Panc1 (cell line): ENCODE data around the gene DNER. TPM values are rescaled to one million over a fixed set of nuclear protein-coding genes. Genes with fewer than 3 reads are reported as not detected.

Experiments
- ATAC-seq: fragments of 200-7000 bp; cut with Tn5 transposase; 2 replicates; pipeline ENCODE4 v1.9.1; 2020; ENCODE audit warnings: mild to moderate bottlenecking, moderate library complexity
- BruUV-seq: library from RNA; stranded (reverse); fragments of 400-500 nt; replicated peaks from 2 replicates; lab custom pipeline; 2021; lab: Mats Ljungman, UMichigan
- CTCF ChIA-PET: fragments of 300-600 bp; sonication (Branson Sonifier 250); formaldehyde crosslinking; loops from one replicate; lab custom pipeline; 2022; ENCODE audit warnings: antibody characterized with exemption; lab: Charles Lee
- POLR2A ChIA-PET: fragments of 300-600 bp; sonication (Branson Sonifier 250); formaldehyde crosslinking; loops from one replicate; lab custom pipeline; 2022; ENCODE audit warnings: antibody characterized with exemption; lab: Charles Lee
- DNase-seq: peaks from one replicate; pipeline ENCODE4 v3.0.0-alpha.2; 2010; ENCODE audit warnings: low read depth, low spot score
- H3K27ac ChIP-seq: 2 replicates; pipeline ENCODE4 v1.5.1; 2011; ENCODE audit warnings: mild to moderate bottlenecking, low read length, inconsistent platforms
- H3K27me3 ChIP-seq: fragments of 200-500 bp; sonication (Bioruptor generic); 2 replicates; pipeline ENCODE4 v1.6.0; 2014; ENCODE audit warnings: low read length, inconsistent platforms; ENCODE audit not compliant: control insufficient read depth, insufficient read depth
- H3K36me3 ChIP-seq: fragments of 200-500 bp; sonication (Bioruptor generic); 2 replicates; pipeline ENCODE4 v1.5.1; 2014; ENCODE audit warnings: inconsistent platforms, mild to moderate bottlenecking, low read length, moderate library complexity; ENCODE audit not compliant: control insufficient read depth, insufficient read depth
- H3K4me1 ChIP-seq: 2 replicates; pipeline ENCODE4 v1.5.1; 2011; ENCODE audit warnings: inconsistent platforms, mild to moderate bottlenecking, low read length, moderate library complexity; ENCODE audit not compliant: control insufficient read depth, insufficient read depth
- H3K4me3 ChIP-seq, 2 experiments: 2 replicates each; pipeline ENCODE4 v1.5.1; 2011 to 2012; ENCODE audit warnings: low read depth in 2 of 2, low read length in 2 of 2, mild to moderate bottlenecking in 2 of 2, inconsistent platforms in 1 of 2, moderate library complexity in 1 of 2
- H3K9me3 ChIP-seq: fragments of 200-500 bp; sonication (Bioruptor generic); 2 replicates; pipeline ENCODE4 v1.5.1; 2014; ENCODE audit warnings: low read depth, mild to moderate bottlenecking, inconsistent platforms, low read length, moderate library complexity; ENCODE audit not compliant: control insufficient read depth, insufficient read depth
- CTCF ChIP-seq: fragments of 450-650 bp; IDR thresholded peaks from 2 replicates; pipeline ENCODE4 v1.5.1; 2017; ENCODE audit warnings: mild to moderate bottlenecking
- POLR2AphosphoS5 ChIP-seq: IDR thresholded peaks from 2 replicates; pipeline ENCODE4 v1.6.1; 2012; ENCODE audit warnings: mild to moderate bottlenecking, low read depth, low read length, moderate library complexity
- SIN3A ChIP-seq: IDR thresholded peaks from 2 replicates; pipeline ENCODE4 v1.6.1; 2012; ENCODE audit warnings: low read depth, mild to moderate bottlenecking, low read length, moderate library complexity, borderline replicate concordance; ENCODE audit not compliant: insufficient read depth
- TCF7L2 ChIP-seq: IDR thresholded peaks from 2 replicates; pipeline ENCODE4 v1.6.1; 2011; ENCODE audit warnings: mild to moderate bottlenecking, low read depth, low read length, inconsistent platforms
- in situ Hi-C: cut with HindIII; loops from 2 replicates; pipeline ENCODE4 v1.10.0; 2016; ENCODE audit warnings: low sequenced_read_pairs, low pct_unique_long_range_greater_than_20kb
- intact Hi-C: fragments of 100-400 bp; cut with micrococcal nuclease; formaldehyde crosslinking; loops from one replicate; pipeline ENCODE4 v1.10.0; 2022; ENCODE audit not compliant: unreplicated experiment
- total RNA-seq: library from RNA; stranded (reverse); gene quantifications from one replicate; pipeline ENCODE4 v1.2.1, GENCODE V29; 2021; ENCODE audit not compliant: unreplicated experiment
- TF ChIP-seq, protein P1 (sequence below), 2 experiments: IDR thresholded peaks; 2 replicates each; pipeline ENCODE4 v1.6.1; 2011 to 2012; ENCODE audit warnings: low read depth in 2 of 2, control low read depth in 1 of 2, low read length in 1 of 2, mild to moderate bottlenecking in 1 of 2, moderate library complexity in 1 of 2; ENCODE audit not compliant: insufficient read depth in 1 of 2

Gene DNER
- total RNA-seq, 1 experiment from 2014 or later = 0.31 TPM

DNA sequence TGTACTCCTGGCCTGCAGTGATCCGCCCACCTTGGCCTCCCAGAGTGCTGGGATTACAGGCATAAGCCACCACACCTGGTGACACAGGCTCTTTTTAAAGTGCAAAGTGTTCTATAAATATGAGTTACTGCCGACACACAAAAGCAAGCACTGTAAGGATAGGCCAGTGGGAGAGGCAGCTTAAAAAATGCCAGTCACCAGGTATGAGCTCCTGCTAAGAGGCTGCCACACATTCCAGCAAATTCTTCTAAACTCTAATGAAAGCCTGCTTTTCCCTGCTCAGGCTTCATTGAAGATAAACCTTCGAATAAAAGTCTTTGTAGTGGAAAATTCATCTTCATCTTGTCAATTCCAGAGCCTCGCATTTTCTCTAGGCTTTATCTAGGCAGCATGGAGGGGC, 240.2 kb downstream of the DNER start:
- no TSS peak for BruUV-seq

GRCh38 chr2:229470781-229471180, 243.6 kb downstream of the DNER start:
- H3K9me3 ChIP-seq = no peaks in the 10 kb centered on the region
- H3K4me1 ChIP-seq = no peaks in the 10 kb centered on the region
- H3K36me3 ChIP-seq = no peaks in the 10 kb centered on the region
- intact Hi-C loops (no loop called here), in situ Hi-C loops (no loop called here)
- TF ChIP-seq POLR2AphosphoS5 = no peak
- no peak for TF ChIP-seq SIN3A
- TF ChIP-seq, protein P1, sequence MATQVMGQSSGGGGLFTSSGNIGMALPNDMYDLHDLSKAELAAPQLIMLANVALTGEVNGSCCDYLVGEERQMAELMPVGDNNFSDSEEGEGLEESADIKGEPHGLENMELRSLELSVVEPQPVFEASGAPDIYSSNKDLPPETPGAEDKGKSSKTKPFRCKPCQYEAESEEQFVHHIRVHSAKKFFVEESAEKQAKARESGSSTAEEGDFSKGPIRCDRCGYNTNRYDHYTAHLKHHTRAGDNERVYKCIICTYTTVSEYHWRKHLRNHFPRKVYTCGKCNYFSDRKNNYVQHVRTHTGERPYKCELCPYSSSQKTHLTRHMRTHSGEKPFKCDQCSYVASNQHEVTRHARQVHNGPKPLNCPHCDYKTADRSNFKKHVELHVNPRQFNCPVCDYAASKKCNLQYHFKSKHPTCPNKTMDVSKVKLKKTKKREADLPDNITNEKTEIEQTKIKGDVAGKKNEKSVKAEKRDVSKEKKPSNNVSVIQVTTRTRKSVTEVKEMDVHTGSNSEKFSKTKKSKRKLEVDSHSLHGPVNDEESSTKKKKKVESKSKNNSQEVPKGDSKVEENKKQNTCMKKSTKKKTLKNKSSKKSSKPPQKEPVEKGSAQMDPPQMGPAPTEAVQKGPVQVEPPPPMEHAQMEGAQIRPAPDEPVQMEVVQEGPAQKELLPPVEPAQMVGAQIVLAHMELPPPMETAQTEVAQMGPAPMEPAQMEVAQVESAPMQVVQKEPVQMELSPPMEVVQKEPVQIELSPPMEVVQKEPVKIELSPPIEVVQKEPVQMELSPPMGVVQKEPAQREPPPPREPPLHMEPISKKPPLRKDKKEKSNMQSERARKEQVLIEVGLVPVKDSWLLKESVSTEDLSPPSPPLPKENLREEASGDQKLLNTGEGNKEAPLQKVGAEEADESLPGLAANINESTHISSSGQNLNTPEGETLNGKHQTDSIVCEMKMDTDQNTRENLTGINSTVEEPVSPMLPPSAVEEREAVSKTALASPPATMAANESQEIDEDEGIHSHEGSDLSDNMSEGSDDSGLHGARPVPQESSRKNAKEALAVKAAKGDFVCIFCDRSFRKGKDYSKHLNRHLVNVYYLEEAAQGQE (IDR thresholded peaks at IDR 0.05; ENCODE audit: insufficient read depth in 1 of 2, low read depth in 2 of 2, low read length in 1 of 2) = no peak
- TF ChIP-seq CTCF = no peak
- DNase-seq (no peak), ATAC-seq (no peak)
- ChIA-PET POLR2A (no interaction called here), CTCF (interaction anchor here (0.6 kb wide), 1 partner anchor 40 kb away, joined by 3 read pairs; no protein-coding TSS in a partner anchor)
- BruUV-seq = no TSS peak
- H3K27me3 ChIP-seq = no peaks in the 10 kb centered on the region
- no peak overlapping the region for H3K27ac ChIP-seq
- H3K4me3 ChIP-seq = no peak overlapping the region

More for the DNA sequence above, 240.2 kb downstream of the DNER start:
- Histone ChIP-seq H3K9me3 (no peaks in the 10 kb centered on the region), H3K27me3 (no peaks in the 10 kb centered on the region), H3K4me1 (no peaks in the 10 kb centered on the region), H3K4me3 (no peak overlapping the region), H3K36me3 (no peaks in the 10 kb centered on the region), H3K27ac (no peak overlapping the region)
- intact Hi-C loops = no loop called here
- in situ Hi-C loops = no loop called here
- ATAC-seq (no peak), DNase-seq (no peak)
- POLR2A ChIA-PET = no interaction called here
- TF ChIP-seq, protein P1 (IDR thresholded peaks at IDR 0.05; ENCODE audit: insufficient read depth in 1 of 2, low read depth in 2 of 2, low read length in 1 of 2) = no peak
- TF ChIP-seq TCF7L2 = no peak
- CTCF ChIA-PET = no interaction called here
